Fibroblast of upper back skin (primary cell): ENCODE data around the gene LRMDA.

Experiments used
- DNase-seq: peaks from one replicate; pipeline ENCODE4 v3.0.0-alpha.2; 2013

The LRMDA gene

DNA sequence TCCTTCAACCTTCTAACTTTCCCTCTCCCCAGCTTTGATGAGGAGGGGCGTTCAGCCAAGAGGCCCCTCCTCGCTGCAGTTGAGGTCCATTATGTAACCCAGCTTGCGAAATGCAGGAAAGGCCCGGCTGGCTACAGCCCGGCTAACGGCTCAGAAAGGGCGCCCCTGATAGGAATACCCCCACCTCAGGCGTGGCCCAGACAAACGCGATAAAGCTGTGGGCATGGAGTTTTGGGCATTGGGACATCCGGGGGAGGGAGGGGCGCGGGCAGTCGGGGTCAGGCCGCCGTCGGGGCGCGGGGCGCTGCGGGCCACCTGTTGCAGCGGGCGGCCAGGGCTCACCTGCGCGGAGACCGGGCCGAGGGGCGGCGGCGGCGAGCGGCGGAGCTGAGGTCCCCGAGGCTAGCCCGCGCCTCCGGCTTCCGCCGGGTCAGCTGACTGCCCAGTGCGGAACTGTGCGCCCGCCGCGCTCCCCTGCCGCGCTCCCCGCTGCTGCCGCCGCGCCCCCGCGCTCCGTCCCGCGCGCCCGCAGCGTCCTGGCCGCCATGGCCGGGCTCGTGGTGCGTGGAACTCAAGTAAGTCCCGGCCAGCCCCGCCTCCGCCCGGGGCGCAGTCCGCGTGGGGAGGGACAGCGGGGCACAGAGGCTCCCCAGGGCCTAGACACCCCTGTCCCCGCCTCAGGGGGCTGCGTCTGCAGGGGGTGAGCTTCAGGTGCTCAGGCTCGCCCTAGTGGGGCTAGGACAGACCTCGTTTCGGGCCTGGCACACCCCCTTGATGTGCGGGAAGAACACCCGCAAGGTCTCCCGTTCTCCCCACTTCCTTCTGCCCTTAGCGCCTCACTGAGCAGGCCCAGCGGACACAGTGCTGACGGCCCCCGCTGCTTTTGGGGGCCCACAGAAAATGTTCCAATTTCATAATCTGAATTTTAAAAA lies at the start of gene LRMDA:
Gene LRMDA, plus strand, starts transcription at position 445 of the 932 bp plus-strand sequence.
- DNase-seq, result no peak

DNA sequence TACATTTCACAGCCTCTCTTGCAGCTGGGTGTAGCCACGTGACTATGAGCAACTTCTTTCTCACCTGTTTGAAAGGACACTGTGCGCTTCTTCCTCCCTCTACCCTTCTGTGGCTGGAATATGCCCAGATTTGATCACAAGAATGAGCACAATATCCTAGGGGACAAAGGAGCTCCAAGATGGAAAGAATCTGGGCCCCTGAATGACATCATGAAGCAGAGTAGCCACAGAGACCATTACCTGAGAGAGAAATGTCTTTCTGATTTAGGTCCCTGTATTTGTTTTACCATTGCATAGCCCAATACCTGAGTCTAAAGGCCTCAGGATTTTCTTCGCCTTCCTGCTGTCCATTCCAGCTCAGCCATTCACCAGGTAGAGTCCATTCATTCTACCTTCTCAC lies 45.3 kb upstream of the LRMDA start:
- no peak for DNase-seq

DNA sequence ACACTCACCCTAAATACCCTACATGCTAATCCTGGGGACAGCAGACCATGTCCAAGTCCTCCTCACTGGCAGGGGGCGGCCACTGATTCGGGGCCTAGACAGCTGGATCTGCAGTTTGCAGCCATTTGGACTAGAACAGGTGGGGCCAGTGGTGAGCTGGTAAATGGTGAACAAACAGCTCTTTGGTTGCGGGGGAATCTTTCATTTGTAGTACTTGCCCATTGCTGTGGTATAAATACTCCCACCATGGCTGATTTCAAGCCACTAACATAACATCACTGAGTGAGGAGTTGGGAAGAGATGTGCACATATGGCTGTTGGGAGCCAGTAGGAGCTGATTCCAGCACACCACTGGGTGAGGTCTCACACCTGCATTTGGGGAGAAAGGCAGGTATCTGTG lies 43.3 kb upstream of the LRMDA start:
- no peak for DNase-seq

DNA sequence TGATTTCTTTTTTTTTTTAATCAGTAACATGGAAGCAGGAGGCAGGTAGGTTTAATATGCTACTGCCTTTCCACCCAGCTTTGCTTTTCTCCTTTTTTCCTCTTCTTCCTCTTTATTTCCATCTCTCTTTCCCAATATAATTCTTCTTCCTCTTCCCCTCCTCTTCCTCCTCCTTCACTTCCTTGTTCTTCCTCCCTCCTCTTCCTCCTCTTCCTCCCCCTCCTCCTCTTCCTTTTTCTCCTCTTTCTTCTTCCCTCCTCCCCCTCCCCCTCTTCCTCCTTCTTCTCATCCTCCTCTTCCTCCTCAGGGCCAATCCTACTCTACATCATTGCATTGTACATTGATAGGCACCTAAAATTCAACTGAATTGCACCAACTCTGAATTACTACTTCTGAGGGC lies 41.2 kb upstream of the LRMDA start:
- no peak for DNase-seq

DNA sequence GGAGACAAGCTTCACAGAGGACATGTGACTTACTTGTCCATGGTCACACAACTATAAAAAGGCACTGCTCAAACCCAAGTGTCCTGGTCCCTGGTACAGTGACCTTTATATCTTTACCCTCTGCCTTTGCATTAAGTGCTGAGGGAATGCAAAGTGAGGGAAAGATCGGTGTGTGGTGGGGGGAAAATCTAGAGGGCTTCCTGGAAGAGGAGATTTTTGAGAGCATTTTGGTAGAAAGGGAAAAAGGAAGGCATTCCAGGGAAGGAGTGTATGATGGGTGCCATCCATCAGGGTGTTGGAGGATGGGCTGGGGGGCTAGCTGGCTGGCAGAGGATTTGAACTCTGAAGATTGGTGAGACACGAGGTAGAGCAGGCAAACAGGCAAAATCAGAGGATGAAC lies 39.2 kb upstream of the LRMDA start:
- DNase-seq, result no peak

DNA sequence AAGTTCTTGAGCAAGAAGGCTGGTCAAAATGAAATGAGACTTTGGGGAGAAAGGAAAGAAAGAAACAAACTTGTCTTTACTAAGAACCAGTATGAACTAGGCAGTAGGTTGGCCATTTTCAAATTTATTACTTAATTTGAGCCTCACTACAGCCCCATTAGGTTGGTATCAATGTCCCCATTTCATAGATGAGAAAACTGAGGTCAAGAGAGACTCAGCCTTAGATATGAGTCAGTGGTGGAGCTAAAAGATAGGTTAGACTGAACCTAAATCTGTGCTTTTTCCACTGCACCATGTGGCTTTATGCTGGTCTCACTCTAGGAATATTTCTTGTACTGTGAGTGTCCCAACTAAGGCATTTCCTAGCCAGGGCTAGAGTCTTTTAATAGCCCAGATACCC lies 38.7 kb upstream of the LRMDA start:
- DNase-seq, result no peak

DNA sequence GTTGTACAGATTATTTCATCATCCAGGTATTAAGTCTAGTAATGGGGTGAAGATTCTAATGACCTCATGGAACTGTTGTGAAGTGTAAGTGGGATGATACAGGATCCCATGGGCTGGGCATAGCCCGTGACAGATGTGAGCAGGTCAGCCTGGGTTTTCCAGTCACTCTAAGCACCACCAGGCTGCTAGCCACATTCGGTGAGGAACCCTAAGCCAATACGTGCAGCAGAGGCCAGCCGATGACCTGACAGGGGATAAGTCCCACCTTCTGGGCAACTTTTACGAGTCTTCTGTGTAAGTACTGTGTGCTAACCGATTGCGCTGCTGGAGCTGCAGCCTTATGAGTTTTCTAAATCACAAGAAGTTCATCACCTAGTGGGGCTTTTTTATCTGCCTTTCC lies 37.2 kb upstream of the LRMDA start:
- no peak for DNase-seq

DNA sequence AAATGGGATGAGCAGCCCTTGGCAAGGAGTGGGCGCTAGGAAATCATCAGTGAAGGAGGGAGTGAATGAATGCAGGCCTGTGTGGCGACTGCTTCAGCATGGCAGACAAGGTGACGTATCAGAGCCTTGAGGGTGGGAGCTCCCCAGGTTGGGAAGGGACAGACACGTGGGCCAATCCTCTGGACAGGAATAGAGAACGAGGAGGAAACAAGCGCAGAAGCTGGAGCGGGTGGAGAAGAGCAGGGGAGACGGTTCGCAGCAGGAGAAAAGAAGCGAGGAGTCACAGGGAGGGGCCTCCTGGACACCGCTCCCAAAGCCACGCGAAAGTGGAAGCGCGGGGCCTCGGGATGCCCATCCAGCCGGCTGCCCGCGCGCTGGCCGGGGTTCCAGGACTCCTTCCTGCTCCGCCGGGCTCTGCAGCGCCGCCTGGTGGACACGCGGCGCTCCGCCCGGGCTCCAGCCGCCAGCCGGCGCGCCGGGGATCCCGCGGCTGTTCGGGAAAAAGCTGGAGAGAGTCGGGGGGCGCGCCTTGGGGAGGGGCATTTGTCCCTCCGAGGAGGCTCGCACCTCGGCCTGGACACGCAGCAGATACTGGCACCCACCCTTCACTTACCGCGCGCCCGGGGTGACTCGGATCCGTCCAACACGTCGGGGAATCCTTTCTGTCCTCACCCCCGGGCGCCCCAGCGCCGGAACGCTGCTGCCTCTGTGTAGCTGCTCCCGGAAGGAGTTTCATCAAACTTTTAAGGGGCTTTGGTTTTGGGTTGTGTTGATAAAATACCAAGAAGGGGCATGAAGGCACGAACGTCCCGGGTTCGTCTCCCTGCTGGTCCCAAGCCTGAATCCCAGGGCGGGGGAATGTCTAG lies 36.1 kb upstream of the LRMDA start:
- peak; percentile 56 for DNase-seq

DNA sequence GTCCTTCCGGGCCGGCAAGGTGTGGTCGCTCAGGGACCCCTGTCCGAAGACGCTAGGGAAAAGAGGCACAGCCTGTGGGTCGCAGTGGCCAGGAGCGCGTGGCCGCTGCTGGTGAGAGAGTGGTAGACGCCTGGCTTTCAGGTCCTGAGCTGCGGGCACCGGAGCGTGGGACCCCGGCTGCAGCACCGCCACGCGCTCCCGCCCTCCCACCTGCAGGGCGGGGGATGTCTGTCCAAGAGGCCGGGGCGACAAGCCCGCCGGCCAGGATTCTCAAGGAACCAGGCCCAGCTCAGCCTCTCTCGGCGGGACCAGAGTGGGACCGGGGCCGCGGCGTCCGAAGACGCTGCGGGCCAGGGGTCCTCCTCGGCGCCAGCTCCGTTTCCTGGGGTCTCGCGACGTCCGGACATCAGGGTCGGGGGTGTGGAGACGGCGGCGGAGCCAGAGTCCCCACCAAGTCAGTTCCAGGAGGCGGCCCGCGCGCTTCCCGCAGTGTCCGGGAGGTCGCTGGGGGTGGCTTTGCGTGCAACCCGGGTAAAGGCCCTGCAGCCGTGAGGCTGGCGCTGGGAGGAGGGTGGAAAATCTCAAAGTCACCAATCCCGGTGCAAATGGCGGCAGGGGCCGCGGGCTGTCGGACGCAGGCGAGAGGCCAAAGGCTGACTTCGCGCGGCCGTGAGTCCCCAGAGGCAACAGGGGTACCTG lies 35.3 kb upstream of the LRMDA start:
- peak; percentile 41 for DNase-seq

DNA sequence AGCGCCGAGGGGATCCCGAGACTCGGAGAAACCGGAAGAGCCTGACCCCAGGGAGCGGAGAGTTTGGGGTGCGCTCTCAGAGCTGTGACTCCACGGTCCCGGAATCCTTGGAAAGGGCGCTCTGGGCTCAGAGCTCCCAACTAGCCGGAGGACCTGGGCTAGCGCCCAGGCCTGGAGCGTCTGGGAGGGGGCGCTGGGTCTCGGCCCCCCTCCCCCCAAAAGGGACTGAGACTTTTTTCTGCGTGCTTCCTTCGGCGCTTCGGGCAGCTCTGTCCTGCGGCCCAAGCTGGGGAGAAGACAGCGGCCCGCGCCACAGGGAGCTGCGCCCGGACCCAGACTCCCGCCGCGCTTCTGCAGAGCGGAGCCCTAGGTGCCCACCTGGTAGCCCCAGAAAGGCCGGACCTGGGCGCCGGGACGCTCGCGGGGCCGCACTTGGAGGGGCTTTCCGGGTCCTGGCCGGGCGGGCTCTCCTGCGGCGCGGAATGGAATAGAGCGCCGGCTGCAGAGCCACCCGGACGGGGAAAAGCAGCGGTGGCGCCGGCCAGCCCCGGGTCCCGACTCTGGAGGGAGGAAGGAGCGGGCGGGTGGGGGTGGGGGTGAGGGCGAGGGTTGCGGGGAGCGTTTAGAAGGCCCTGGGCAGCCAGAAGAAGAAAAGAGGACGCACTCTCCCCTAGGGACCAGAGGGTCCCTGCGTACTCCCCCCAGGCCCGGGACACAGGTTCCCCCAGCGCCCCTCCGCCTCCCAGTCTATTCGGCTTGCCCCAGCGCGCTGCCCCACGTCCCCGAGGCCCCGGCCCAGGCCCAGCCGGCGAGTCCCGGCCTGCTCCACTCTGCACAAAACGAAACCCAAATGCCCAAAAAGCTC lies 34.6 kb upstream of the LRMDA start:
- DNase-seq, result peak; percentile 50

DNA sequence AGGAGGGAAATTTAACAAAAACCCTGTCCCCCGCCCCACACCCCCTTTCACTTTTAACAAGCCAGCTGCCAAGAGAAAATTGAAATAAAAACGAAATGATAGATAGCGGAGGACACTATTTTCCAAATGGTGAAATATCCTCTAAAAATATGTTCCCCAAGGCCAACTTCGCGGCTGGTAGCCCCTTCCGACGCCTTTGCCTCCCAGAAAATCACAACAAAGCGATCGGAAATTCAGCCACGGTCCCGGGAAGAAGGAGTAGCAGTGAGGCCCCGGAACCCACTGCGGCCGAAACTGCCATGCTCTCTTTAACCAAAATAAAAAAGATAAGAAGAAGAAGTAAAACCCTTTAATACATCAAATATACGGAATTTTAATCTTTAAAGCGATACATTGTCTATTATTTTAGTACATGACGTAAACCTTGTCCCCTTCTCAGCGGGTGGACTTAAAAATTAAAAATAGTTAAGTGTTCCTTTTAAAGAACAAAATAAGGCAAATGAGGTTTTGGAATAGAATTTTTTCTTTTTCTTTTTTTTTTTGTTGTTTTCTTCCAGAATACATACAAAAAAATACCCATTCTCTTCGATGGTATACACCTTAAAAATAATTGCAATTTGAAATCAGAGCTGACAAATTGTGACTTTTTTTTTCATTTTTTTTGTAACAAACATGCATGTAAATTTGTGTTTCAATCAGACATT lies 33.8 kb upstream of the LRMDA start:
- DNase-seq, result peak; percentile 31

DNA sequence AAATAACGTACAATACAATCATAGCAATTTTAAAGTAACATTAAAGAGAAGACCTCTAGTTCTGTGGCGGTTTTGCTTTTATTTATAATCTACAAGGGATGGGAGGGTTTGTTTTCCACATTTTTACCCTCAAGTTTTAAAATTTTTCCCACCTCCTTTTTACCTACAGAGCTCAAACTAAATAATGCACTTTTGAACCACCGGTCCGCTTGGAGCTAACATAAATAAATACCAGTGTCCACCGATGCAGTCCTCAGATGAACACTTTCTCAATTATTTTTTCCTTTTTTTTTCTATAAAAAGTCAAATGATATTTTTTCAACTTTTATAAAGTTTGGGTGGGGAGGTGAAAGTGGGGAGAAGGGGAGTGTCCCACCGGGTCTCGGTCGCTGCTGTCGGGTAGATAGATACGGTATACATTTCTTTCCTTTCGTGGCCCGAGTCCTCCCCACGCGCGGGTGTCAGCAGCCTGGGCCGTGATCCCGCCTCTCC lies 33.2 kb upstream of the LRMDA start:
- no peak for DNase-seq

DNA sequence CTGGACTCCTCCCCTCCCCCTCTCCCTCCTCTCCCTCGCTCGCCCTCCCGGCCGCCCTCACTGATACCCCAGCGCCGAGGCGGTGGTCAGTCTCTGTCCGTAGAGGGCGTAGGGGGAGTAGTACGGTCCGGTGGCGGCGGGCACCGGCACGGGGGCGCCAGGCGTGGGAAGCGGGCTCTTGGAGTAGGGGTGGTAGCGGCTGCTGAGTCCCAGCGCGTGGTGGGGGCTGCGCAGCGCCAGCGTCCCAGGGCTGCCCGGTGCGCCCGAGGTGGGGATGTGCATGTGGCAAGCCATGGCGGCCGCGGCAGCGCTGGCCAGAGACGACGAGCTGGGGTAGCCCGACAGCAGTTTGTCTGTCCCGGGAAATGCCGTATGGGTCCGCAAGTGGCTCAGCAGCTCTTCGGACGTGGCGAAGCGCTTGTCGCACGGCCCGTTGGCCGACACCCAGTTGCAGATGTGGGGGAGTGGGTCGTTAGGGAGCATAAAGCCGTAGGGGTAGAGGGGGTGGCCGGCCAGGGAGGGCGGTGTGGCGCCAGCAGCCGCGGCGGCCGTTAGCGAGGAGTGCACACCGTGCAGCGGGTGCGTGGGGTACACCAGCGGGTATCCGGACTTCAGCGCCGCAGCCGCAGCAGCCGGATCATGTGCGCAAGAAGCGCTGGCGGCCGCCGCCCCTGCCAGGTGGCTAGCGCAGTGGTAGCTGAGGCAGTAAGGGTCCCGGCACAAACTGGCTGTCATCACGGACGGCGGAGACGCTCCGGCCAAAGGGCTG lies 32.5 kb upstream of the LRMDA start:
- peak; percentile 22 for DNase-seq

DNA sequence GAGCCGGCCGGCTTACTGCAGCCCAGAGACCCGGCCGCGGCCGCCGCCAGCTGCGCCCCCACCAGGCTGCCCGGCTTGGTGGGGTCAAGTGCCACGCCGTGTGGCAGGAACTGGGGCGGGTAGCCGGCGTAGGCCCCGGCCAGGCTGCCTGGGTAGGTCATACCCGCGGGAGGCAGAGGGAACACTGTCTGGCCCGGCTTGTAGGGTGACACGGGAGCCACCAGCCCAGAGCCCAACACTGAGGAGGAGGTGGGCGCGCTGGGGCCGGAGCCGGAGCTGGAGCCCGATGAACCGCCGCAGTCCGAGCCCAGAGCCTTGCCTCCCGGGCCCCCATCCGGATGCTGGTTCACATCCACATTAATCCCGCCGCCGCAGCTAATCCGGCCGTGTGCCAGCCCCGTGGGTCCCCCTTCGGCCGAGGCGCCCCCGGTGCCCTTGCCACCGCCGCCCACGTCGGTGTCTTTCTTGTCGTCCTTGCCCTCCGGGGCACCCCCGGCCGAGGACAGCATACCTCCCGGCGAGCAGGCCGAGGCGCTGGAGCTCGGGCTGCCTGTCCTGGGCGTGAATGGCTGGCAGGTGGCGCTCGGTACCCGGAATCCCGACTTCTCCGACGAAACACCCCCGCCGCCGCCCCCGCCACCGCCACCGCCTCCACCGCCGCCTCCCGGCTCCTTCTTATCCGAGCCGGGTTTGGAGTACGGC lies 31.8 kb upstream of the LRMDA start:
- peak; percentile 78 for DNase-seq

DNA sequence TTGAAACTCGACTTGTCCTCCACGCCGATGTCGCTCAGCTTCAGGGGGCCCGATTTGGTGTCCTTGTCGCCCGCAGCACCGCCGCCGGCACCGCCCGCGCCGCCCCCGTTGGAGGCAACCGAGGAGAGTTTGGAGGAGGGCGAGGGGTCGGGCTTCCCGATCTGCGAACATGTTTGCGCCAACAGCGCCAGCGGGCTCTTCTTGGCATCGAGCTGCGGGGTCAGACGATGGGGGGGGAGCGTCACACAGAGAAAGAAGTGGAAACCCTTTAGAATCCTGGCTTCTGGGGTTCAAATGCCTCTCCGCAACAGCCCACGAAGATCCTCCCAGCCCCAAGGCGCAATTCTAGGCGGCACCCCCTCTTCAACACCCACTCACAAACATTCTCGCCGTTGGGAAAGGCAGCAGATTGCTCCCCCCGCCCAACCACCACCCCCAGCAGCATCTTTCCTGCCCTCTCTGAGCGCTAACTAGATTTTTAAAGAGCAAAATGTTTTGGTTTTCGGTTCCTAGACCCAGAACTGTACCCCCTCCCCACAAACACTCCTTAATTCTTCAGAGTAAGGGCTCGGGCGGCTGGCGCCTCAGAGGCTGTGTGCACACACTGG lies 31.2 kb upstream of the LRMDA start:
- no peak for DNase-seq

DNA sequence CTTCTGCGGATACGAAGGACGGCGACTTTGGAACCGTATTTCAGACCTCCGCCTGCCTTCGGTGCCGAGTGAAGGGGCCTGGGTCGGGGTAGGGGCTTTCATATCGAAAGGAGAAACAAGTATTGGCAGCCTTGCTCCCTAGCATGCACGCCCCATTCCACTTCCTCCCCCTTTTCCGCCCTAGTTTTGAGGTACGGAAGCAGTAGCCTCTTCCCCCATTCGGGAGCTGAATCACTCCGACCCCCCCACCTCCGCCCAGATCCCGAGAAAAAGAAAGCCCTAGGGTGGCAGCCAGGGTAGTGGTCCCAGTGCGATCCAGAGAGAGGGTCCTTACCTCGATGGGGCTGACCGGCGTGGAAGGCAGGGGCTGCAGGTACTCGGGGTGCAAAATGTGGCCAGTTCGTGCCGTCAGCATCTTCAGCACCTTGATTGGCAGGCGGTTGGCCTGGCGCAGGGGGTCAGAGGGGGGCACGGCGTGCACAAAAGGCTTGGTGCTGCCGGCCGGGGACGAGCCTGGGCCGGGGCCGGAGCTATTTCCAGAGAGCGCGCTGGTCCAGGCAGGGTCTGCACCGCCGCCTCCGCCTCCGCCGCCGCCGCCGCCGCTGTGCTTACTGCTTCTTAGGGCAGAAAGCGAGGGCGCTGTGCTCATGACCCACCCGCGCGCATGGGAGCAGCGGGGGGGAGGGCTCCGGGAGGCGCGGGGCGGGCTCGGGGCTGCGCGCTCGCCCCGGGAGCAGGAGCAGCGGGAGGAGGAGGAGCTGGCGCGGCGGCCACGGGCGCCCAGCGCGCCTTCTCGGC lies 30.5 kb upstream of the LRMDA start:
- DNase-seq, result peak; percentile 66

DNA sequence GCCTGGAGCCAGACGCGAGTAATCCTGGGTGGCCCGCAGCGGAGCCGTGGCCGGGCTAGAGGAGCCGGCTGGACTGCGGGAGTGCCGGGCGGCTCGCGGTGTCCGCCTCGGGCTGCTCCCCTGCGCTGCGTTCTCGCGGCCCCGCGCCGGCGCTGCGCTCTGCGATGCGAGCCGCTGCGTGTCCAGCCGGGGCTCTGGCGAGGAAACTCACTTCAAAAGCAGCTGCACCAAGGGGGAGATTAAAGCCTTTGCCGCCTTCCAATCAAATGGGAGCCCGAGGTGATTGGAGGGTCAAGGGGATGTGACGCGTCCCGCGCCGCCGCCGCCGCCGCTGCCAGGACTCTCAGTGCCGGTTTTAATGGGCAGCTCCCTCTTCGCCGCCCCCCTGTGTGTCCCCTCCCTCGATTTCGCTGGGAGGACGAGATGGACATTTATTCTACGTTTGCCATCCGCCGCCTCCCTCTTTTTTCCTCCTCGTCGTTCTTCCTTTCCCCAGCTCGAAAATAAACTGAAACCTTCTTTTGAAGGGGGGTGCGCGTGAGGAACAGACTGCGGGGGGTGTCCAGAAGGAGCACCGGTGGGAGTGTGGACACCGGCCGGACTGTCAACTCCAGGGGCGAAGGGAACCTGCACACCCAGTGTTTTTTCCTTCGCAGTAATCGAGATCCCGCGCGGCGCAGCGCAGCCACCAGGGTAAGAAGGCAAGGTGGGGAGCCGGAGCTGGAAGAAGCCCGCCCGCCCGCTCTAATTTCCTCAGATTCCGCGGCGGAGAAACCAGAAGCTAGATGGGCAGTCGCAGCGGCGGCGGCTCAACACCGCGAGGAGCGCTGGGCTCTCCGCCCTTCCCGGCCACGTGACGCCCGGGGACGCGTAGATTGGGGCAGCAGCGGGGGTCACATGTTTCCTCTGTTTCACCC lies 29.6 kb upstream of the LRMDA start, which contains the start of gene ZNF503:
Gene ZNF503, minus strand, starts transcription at position 196 of the 917 bp plus-strand sequence. CDS start 345 bp downstream, outside the sequence.
- peak; percentile 99 for DNase-seq
